HG03558 (cell line): ENCODE measurements around the gene ADAMTS10.
"Not testable (repeated sequence)": the region's sequence is repeated elsewhere in the genome, so short reads cannot be mapped to it uniquely, and the experiment has no call there.

Experiments
- ATAC-seq: cut with Tn5 transposase; IDR thresholded peaks from one replicate; pipeline ENCODE4 v1.9.1; 2021; ENCODE audit warnings: moderate number of reproducible peaks; ENCODE audit not compliant: unreplicated experiment; ENCODE audit errors: extremely low read depth

The ADAMTS10 gene

DNA sequence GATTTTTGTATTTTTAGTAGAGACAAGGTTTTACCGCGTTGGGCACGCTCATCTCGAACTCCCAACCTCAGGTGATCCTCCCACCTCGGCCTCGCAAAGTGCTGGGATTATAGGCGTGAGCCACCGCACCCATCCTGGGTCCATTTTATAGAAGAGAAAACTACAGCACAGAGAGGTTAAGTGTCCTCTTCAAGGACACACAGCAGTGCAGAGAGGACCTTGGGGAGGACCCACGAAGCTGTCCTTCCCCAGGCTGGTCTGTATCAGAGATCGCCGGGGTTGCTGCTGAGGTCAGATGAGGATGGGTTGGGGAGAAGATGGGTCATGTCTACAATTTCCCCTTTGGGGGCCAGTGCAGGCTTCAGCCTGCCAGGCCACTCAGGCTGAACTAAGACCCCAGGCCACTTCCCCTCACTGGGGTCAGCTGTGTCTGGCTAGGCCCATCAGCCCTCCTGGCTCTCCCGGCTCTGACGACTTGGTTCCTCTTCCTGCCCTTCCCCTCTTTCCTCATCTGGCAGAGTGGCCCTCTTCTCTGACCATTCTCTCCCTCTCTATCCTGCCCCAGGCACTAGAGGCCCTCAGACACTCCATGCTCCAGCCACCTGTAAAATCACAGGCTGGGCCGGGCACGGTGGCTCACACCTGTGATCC is 42.9 kb downstream of the ADAMTS10 start:
- no peak for ATAC-seq

DNA sequence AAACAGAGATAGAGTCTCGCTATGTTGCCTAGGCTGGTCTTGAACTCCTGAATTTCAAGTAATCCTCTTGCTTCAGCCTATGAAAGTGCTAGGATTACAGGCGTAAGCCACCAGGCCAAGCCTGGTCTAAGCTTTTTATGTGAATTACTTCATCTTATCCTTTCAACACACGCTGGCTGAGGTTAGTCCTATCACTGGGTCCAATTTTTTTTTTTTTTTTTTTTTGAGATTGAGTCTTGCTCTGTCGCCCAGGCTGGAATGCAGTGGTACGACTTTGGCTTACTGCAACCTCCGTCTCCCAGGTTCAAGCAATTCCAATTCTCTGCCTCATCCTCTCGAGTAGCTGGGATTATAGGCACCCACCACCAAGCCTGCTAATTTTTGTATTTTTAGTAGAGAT is 43.7 kb downstream of the ADAMTS10 start:
- ATAC-seq, result no peak

DNA sequence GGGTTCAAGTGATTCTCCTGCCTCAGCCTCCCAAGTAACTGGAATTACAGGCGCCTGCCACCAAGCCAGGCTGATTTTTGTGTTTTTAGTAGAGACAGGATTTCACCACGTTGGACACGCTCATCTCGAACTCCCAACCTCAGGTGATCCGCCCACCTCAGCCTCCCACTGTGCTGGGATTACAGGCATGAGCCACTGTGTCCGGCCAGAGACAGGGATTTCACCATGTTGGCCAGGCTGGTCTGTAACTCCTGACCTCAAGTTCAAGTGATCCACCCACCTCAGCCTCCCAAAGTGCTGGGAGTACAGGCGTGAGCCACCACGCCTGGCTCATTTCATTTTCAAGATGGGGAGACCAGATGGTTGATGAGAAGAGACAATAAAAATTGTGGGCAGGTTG is 45.6 kb downstream of the ADAMTS10 start:
- ATAC-seq, result not testable (repeated sequence)

DNA sequence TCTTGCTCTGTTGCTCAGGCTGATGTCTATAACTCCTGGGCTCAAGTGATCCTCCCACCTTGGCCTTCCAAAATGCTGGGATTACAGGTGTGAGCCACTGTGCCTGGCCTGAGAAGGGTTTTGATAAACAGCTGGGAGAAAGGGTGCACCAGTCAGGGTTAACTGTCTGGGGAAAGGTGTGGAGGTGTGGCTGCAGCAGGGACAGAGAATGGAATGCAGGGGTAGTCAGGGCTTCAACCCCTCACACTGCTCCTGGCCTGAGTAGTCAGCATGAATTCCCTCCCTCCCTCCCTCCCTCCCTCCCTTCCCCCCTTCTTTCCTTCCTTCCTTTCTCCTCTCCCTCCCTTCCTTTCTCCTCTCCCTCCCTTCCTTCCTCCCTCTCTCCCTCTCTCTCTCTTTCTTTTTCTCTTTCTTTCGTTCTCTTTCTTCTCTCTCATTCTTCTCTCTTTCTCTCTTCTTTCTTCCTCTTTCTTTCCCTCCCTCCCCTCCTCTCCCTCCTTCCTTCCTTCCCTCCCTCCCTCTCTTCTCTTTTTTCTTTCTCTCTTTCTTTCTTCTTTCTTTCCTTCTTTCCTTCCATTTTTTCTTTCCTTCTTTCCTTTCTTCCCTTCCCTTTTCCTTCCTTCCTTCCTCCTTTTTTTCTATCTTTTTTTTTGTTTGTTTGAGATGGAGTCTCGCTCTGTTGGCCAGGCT is 49.3 kb downstream of the ADAMTS10 start:
- ATAC-seq, result no peak

DNA sequence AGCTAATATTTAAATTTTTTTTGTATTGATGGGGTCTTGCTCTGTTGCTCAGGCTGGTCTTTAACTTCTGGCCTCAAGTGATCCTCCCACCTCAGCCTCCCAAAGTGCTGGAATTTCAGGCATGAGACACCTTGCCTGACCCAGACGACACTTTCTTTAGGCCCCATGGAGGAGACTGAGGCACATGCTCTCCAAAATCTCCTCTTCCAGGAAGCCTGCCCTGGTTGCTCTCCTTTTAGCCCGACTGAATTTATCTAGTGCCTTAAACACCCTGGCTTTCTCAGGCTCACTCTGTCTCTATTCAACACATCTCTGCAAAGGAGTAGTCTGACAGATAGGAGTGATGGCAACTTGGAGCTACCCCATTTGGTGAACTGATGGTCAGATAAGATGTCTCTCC is 52.2 kb downstream of the ADAMTS10 start:
- ATAC-seq, result no peak

DNA sequence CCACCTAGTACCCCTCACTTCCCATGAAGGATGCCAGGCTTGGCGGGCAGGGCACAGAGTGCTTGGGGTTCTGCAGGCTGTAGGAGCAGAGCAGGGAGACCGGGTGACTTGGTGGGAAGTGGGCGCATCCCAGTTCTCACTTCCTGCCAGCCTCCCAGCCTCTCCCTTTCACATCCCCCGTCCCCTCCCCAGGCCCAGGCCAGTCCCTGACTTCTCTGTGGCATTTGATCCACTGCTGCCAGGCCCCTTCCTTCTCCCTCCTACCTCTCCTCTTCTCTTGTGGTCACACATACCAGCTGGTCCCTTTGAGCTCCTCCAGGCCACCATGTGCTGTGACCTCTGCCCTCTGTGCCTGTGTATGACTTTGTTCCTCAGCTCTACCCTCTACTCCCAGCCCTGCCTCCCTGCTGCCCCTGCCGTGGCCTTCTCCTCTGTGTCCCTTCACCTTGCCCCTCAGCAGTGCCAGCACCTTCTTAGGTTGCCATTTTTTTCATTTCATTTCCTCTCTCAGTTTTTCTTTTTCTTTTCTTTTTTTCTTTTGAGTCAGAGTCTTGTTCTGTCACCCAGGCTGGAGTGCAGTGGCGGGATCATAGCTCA is 52.8 kb downstream of the ADAMTS10 start:
- ATAC-seq, result no peak

DNA sequence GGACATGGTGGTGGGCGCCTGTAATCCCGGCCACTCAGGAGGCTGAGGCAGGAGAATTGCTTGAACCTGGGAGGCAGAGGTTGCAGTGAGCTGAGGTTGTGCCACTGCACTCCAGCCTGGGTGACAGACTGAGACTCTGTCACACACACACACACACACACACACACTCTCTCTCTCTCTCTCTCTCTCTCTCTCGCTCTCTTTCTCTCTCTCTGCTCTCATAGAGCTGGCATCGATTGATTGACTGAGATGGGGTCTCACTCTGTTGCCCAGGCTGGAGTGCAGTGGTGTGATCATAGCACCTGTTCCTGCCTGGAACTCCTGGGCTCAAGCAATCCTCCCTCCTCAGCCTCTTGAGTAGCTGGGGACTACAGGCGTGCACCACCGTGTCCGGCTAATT is 56.8 kb downstream of the ADAMTS10 start:
- not testable (repeated sequence) for ATAC-seq

DNA sequence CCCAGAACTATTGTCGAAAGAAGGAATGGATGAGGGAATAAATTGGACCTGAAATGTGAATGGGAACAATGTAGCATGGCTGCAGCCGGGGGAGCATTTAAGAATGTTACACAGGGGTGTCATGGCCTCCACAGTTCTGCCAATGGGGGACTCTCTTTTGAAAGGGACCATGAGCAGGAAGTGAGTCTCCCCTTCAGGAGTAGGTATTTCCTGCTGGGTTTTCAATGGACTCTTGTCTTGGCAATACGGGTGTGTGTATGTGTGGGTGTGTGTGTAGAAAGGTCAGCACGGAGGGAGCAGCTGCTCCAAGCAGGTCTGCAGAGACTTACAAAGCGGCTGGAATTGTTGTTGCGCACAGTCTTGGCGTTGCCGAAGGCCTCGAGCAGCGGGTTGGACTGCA is 57.7 kb downstream of the ADAMTS10 start:
- no peak for ATAC-seq

DNA sequence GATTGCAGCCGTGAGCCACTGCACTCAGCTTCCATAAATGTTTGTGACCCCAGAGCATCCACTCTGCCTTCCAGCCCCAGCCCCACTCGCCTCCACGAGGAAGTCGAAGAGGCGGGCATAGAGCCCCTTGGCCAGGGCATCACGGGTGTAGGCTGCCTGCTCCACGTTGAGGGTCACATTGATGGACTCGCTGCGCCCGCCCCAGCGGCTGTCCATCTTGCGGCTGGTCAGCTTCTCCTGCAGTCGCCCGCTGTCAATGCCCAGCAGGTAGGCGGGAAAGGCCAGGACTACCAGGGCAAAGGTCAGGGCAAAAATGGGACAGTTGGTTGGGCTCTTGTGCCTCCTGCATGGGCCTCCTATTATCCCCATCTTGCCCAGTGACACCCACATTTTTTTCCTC is 60.4 kb downstream of the ADAMTS10 start:
- ATAC-seq, result no peak

DNA sequence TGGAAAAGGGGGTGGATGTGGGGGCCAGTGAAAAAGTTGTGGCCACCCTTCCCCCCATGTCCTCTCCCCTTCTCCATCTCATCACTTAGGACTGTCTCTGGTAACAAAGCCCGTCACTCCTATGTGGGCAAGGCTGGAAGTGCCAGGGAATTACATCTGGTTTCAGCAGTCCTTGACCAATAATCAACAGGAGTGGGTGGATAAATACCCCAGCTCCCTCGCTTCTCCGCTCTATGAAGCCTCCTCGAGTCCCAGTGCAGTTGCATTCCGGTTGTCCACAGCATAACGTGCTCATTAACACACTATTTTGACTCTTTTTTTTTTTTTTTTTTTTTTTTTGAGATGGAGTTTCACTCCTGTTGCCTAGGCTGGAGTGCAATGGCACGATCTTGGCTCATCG is 64.8 kb downstream of the ADAMTS10 start:
- ATAC-seq, result no peak

DNA sequence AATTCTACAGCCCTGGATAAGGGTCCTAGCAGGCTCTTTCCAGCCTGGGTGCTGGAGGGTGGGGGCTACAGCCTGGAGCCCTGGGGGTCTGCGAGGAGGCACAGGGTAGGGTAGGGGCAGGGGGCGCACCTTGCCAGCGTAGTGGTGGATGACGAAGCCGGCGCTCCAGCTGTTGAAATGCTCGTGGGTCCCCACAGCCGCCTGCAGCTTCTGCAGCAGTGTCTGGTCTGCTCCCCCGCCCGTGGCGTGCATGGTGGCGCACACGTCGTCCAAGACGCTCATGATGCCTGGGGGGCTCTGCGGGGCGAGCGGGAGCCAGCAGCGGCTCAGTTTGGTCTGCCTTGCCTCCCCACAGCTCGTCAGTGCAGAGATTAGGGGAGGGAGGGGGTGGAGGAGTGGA is 66.3 kb downstream of the ADAMTS10 start:
- no peak for ATAC-seq

DNA sequence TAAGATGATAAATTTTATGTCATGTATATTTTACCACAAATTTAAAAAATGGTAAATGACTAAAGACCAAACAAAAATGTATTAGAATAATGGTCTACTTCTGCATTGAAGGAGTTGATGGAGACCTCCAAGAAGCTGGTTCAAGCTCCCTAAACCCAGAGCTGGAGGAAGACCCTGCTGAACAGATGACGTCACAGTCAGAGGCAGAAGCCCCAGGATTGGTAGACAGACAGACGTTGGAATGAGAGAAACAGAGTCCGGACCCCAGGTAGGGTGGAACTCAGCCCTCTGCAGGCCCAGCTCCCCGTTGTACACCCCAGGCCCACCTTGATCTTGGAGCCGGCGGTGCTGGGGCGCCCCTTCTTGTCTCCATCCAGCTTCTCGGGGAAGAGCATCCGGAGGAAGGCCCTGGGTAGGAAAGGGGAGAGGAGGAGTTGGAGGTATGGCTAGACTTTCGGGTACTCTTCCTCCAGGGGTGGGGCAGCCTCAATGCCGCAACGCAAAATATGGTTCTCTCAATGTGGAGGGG is 70.8 kb downstream of the ADAMTS10 start:
- no peak for ATAC-seq

DNA sequence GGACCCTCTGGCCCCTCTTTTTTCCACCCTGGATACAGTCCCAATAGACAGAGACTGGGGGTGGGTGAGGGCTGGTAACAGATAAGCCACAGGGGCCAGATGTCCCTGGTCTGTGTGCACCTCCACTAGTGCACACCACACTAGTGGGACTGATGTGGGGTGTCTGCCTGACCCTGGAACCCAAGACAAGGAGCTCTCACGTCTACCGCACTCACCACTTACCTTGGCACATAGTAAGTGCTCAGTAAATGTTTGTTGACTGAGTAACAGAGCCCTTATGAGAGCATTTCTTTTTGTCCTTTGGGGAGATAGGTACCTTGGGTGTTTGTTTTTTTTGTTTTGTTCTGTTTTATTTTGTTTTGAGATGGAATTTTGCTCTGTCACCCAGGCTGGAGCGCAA is 73.4 kb downstream of the ADAMTS10 start:
- ATAC-seq, result no peak

DNA sequence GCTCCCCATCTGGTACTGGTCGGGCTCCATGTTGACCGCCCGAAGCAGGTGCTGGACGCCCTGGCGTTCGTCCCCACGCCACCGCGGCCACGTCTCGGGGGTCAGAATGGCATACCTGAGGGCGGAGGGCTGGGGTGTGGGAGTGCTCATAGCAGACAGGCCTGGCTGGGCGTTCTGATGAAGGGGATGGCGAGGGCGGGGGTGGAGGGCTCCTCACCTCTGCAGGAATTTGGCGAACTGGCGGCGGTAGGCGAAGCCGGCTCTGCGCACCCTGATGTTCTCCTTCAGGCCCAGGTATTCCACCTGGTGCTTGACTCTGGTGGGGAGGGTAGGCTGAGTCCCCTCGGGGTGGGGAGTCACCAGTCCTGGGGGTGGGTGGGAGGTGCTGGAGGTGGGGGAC is 74.2 kb downstream of the ADAMTS10 start:
- ATAC-seq, result no peak

DNA sequence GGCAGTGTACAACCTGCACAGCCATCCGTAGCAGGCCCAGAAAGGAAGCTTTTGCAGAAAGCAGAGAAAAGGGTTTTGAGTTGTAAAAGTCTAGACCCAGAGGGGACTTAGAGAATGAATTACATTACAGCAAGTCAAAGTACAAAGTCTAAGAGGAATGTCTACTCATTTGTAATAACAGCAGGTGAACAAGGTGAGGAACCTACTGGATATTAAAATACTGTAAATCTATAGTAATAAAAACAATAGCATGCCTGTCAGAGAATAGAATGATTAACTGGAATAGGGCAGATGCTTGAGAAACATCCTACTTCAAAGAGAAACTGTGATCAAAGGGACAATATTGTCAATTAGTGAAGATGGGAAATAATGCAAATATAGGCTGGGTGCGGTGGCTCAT is 78.3 kb downstream of the ADAMTS10 start:
- no peak for ATAC-seq

DNA sequence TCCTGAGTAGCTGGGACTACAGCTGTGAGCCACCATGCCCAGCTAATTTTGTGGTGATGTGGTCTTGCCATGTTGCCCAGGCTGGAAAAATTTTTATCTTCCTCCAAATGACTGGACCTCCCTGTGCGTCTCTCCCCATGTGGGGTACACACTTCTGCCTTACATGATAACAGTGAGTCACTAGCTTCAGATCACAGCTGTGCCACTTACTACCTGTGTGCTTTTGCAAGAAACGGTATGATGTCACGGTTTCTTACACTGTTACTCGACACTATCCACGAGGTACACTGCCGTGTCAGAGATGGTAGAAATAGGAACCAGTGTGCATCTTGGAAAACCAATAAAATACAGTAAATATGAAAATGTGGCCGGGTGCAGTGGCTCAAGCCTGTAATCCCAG is 79.0 kb downstream of the ADAMTS10 start:
- ATAC-seq, result no peak
